Pancreas (tissue), 10 donors: Measurements from ENCODE around the gene BACH2. TPM values are rescaled to one million over a fixed set of nuclear protein-coding genes. Genes with fewer than 3 reads are reported as not detected.
A peak's percentile ranks its signal among the peaks of the same experiment; 100 is the strongest.
"Not testable (repeated sequence)": the region's sequence is repeated elsewhere in the genome, so short reads cannot be mapped to it uniquely, and the experiment has no call there.

Experiments used
- ATAC-seq, 4 donors: fragments of 200-7000 bp; cut with Tn5 transposase; one replicate each; pipeline versions ENCODE4 v1.8.0 to v1.9.1; 2020; ENCODE audit warnings: mild to moderate bottlenecking in 4 of 4, moderate library complexity in 4 of 4
- DNase-seq, 6 donors: peaks; one replicate each; pipeline ENCODE4 v3.0.0-alpha.2; 2020
- FAIRE-seq: peaks from 2 replicates; lab custom pipeline; 2012; peaks lifted over from hg19 to GRCh38; lab: Jason Lieb, UNC
- H3K27ac ChIP-seq, 4 donors: fragments of 200-600 bp; sonication (generic); 1 replicate in 3 of 4; 2 replicates in 1 of 4; pipeline versions ENCODE4 v1.5.0 to v1.8.0; 2020
- H3K27me3 ChIP-seq, 4 donors: fragments of 200-600 bp; one replicate each; pipeline ENCODE4 v1.8.0; 2021
- H3K36me3 ChIP-seq, 3 donors: fragments of 200-600 bp; sonication (generic) in 1 of 3; one replicate each; pipeline versions ENCODE4 v1.5.0 to v1.8.0; 2020 to 2021
- H3K4me1 ChIP-seq, 3 donors: fragments of 200-600 bp; one replicate each; pipeline ENCODE4 v1.8.0; 2021
- H3K4me3 ChIP-seq, 4 donors: fragments of 200-600 bp; sonication (generic) in 2 of 4; one replicate each; pipeline versions ENCODE4 v1.5.0 to v1.8.0; 2020 to 2021
- H3K9me3 ChIP-seq, 4 donors: fragments of 200-600 bp; one replicate each; pipeline ENCODE4 v1.8.0; 2021
- CTCF ChIP-seq, 4 donors: fragments of 200-600 bp; sonication (generic) in 3 of 4; IDR thresholded peaks; one replicate each; pipeline versions ENCODE4 v1.5.0 to v1.8.0; 2021; ENCODE audit warnings: antibody characterized with exemption in 4 of 4
- WGBS, 2 donors: extraction: QIAGEN DNeasy Blood & Tissue Kit; methylation state at CpG; one replicate each; pipeline ENCODE4 v1.1.7; 2013; 5-methylcytosine and 5-hydroxymethylcytosine counted together
- intact Hi-C, 3 donors: fragments of 100-400 bp; cut with DNase I; formaldehyde crosslinking; loops; one replicate each; pipeline versions ENCODE4 v1.11.1 to v1.14.2; 2022
- polyA plus RNA-seq, 2 donors: library from polyadenylated mRNA; stranded (reverse); fragments of 200-250 nt; gene quantifications; one replicate each; pipeline ENCODE4 v1.2.3, GENCODE V29; 2013
- total RNA-seq, 6 donors: library from RNA; stranded (reverse); fragmentation: NEBNext Ultra II Directional in 4 of 6; extraction: Animal tissue kit (Norgen Biotek cat#: 25700) in 4 of 6; gene quantifications; one replicate each; pipeline versions ENCODE4 v1.2.1 to v1.2.4, GENCODE V29; 2021 to 2023
- donor health status: healthy with polysubstance abuse.
- donor health status: DM: no; HTN: no; CAD: no; lungs with moderate emphysema.
- donor health status: DM: no; HTN: no; CAD: no.
- donor health status: control.
- donor health status: control.
- donor health status: Bipolar disorder and iron deficiency.
- donor health status: DM: yes; HTN: yes; CAD: no.
- donor health status: DM: no; HTN: no; CAD: no.
- donor health status: DM: no; HTN: no; CAD: no.
- donor health status: DM: yes; HTN: yes; CAD: no.

BACH2 gene
- total and polyA plus RNA-seq, 8 donors: 0.61 to 8.0 (median 4.9) TPM

- 77 to 79% methylated on average over 12 of the region's 12 CpGs for WGBS, 2 donors
- H3K4me1 ChIP-seq: peaks cover 0 to under 1% (median 0%) of the 10 kb centered on the region in 3 donors
- no peak for FAIRE-seq
- no peak overlapping the region for H3K4me3 ChIP-seq
- H3K27ac ChIP-seq: peak overlapping the region in 1 of 4 donors; percentile 41
- DNase-seq: no peak
- no peaks in the 10 kb centered on the region for H3K9me3 ChIP-seq
- TF ChIP-seq CTCF (IDR thresholded peaks at IDR 0.05): no peak
- intact Hi-C loops: loop anchor here in 1 of 3 donors (10.0 kb wide), 1 partner anchor 419 kb away; no protein-coding TSS in a partner anchor
- H3K27me3 ChIP-seq: no peaks in the 10 kb centered on the region
- no peaks in the 10 kb centered on the region for H3K36me3 ChIP-seq
- no peak for ATAC-seq
Measured at GRCh38 chr6:89975991-89976693, 320.5 kb downstream of the BACH2 start.

- Histone ChIP-seq H3K4me3 (no peak overlapping the region), H3K27ac (no peak overlapping the region), H3K27me3 (no peaks in the 10 kb centered on the region), H3K4me1 (peaks cover 0 to 4% (median 0%) of the 10 kb centered on the region in 3 donors), H3K36me3 (no peaks in the 10 kb centered on the region), H3K9me3 (no peaks in the 10 kb centered on the region)
- intact Hi-C loops: loop anchor here in 1 of 3 donors (10.0 kb wide), 1 partner anchor 419 kb away; no protein-coding TSS in a partner anchor
- 78 to 80% methylated on average over 1 of the region's 1 CpG for WGBS, 2 donors
- FAIRE-seq (no peak), DNase-seq (no peak), ATAC-seq (no peak)
- no peak for TF ChIP-seq CTCF (IDR thresholded peaks at IDR 0.05)
Measured at GRCh38 chr6:89975366-89975765, 321.3 kb downstream of the BACH2 start.

- H3K27me3 ChIP-seq: no peaks in the 10 kb centered on the region
- peaks cover 0 to 4% (median 0%) of the 10 kb centered on the region in 3 donors for H3K4me1 ChIP-seq
- no peak for DNase-seq
- H3K27ac ChIP-seq: no peak overlapping the region
- FAIRE-seq: no peak
- no peaks in the 10 kb centered on the region for H3K36me3 ChIP-seq
- TF ChIP-seq CTCF (IDR thresholded peaks at IDR 0.05): no peak
- ATAC-seq: no peak
- WGBS, 2 donors: 78 to 79% methylated on average over 3 of the region's 3 CpGs
- intact Hi-C loops: loop anchor here in 2 of 3 donors (5.0 to 10.0 kb wide), 2 partner anchors 420 to 422 kb away; no protein-coding TSS in a partner anchor
- no peak overlapping the region for H3K4me3 ChIP-seq
- H3K9me3 ChIP-seq: no peaks in the 10 kb centered on the region
Measured at GRCh38 chr6:89974834-89975233, 321.8 kb downstream of the BACH2 start.

GRCh38 chr6:89972025-89972381, 324.6 kb downstream of the BACH2 start:
- TF ChIP-seq CTCF (IDR thresholded peaks at IDR 0.05): no peak
- peaks cover 0 to 4% (median 0%) of the 10 kb centered on the region in 3 donors for H3K4me1 ChIP-seq
- H3K36me3 ChIP-seq: no peaks in the 10 kb centered on the region
- no peaks in the 10 kb centered on the region for H3K27me3 ChIP-seq
- ATAC-seq (no peak), FAIRE-seq (no peak), DNase-seq (no peak)
- H3K4me3 ChIP-seq: no peak overlapping the region
- intact Hi-C loops: loop anchor here in 2 of 3 donors (5.0 to 10.0 kb wide), 2 partner anchors 423 to 425 kb away; no protein-coding TSS in a partner anchor
- peak overlapping the region in 1 of 4 donors; percentile 42 for H3K27ac ChIP-seq
- no peaks in the 10 kb centered on the region for H3K9me3 ChIP-seq
- 85 to 89% methylated on average over 9 of the region's 9 CpGs for WGBS, 2 donors

GRCh38 chr6:89971338-89972024, 325.2 kb downstream of the BACH2 start:
- not testable (repeated sequence) for DNase-seq, H3K27me3 ChIP-seq, FAIRE-seq, H3K4me3 ChIP-seq, H3K36me3 ChIP-seq, H3K4me1 ChIP-seq, ATAC-seq, H3K9me3 ChIP-seq
- H3K27ac ChIP-seq: peak overlapping the region in 3 of 4 donors; percentile 42 to 62 (median 61)
- 75 to 84% methylated on average over 9 of the region's 9 CpGs for WGBS, 2 donors
- intact Hi-C loops: loop anchor here in 2 of 3 donors (5.0 to 10.0 kb wide), 2 partner anchors 423 to 426 kb away; no protein-coding TSS in a partner anchor
